NCI-H2107 treated with DMSO at 0.1 percent for 48 hours (cell line): ENCODE measurements around the gene SERPINA6.
"Not testable (repeated sequence)": the region's sequence is repeated elsewhere in the genome, so short reads cannot be mapped to it uniquely, and the experiment has no call there.

Experiments used
- DNase-seq: peaks from one replicate; lab custom pipeline; 2025; ENCODE audit not compliant: unreplicated experiment; lab: John Stamatoyannopoulos, UW

Gene SERPINA6

GRCh38 chr14:94330432-94330831 lies 7.3 kb upstream of the SERPINA6 start:
- DNase-seq, result no peak

- DNase-seq, result no peak
Measured at GRCh38 chr14:94329857-94330256, 6.7 kb upstream of the SERPINA6 start.

- no peak for DNase-seq
Measured at GRCh38 chr14:94328196-94328595, 5.1 kb upstream of the SERPINA6 start.

- DNase-seq, result no peak
Measured at GRCh38 chr14:94321421-94322271, 1.5 kb downstream of the SERPINA6 start.

- DNase-seq, result no peak
Measured at GRCh38 chr14:94320243-94320642, 2.9 kb downstream of the SERPINA6 start.

DNA sequence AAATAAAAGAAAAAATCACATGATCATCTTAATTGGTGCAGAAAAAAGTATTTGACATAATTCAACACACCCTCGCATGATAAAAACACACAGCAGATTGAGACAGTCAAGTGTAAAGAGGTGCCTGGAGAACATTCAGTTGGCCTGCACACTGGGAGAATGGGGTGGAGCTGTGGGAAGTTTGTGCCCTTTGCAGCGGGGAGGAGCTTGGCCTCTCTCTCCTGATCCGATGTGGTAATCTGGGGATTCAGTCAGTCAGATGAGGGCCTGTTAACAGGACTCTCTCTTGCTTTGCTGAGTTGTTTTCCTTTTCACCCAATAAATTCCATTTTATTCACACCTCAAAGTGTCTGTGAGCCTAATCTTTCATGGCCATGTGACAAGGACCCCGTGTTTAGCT lies 5.9 kb downstream of the SERPINA6 start:
- no peak for DNase-seq

- no peak for DNase-seq
Measured at GRCh38 chr14:94316692-94317091, 6.4 kb downstream of the SERPINA6 start.

DNA sequence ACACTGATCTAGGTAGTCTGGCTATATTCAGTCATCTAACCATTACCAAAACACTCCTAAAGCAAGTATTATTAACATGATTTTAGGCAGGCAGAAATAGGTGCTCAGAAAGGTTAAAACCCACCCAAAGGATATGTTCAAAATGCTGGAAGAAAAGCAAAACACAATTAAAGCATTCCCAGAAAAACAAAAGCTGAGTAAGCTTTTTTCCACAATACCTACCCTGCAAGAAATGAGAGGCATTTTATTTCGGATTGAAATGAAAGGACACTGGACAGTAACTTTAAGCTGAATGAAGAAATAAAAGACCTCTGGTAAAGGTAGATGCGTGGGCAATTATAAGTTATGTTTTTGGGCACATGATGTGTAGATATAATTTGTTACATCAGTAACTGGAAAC lies 8.2 kb downstream of the SERPINA6 start:
- no peak for DNase-seq

- no peak for DNase-seq
Measured at GRCh38 chr14:94313991-94314655, 9.0 kb downstream of the SERPINA6 start.

DNA sequence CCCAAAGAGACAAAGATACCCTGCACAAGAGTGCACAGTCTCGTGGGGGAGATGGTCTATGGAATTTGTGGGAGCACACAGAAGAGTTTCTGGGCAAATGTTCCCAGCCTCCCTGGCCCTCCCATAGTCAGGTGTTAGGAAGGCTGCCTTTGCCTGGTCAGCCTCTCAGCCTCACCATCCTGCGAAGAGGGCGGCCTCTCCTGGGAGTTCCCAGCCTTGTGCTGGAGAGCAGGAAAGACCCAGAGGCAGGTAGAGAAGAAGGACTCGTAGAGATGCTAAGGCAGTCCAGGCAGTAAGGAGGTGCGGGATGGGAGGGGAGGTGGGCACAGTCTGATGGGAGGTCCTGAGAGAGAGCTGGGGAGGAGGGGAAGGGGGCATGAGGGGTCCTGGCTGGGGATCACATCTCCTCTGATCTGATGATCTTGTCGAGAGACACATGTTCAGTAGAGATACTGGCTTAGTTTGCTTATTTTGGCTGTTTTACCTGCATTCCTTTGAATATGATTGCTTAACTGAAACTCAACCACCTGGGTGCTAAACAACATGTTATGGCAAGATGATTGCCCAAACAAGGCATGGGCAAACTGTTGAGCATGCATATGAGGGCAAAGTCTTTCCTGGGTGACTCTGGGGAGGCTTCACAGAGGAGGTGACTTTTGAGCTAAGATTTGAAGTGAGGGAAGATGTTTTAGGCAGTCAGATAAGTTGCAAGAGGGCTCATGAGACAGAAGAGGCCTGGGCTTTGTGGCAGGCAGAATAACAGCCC lies 10.5 kb downstream of the SERPINA6 start:
- DNase-seq, result no peak

- DNase-seq, result no peak
Measured at GRCh38 chr14:94310248-94310647, 12.9 kb downstream of the SERPINA6 start.

- DNase-seq, result no peak
Measured at GRCh38 chr14:94309721-94310120, 13.4 kb downstream of the SERPINA6 start.

GRCh38 chr14:94307410-94307992 lies 15.6 kb downstream of the SERPINA6 start:
- DNase-seq, result no peak

- no peak for DNase-seq
Measured at GRCh38 chr14:94306047-94306978, 16.8 kb downstream of the SERPINA6 start.

DNA sequence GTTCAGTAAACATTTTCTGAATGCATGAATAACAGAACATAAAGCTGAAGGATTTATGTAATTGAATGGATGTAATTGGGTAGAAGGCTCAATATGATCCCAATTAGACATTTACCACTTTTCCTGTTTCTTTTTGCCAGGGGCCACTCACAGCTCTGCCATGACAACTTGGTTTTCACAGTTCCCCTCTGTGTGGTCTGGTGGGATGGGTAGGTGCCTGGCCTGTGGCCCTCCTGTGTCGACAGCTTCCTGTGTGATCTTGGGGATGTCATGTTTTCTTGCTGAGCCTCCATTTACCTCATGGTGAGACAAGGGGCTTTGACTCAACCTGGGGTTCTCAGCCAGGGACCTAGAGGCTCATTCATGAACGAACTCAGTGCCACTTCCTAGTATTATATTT lies 17.5 kb downstream of the SERPINA6 start:
- DNase-seq, result no peak

GRCh38 chr14:94304243-94304642 lies 18.9 kb downstream of the SERPINA6 start:
- no peak for DNase-seq

GRCh38 chr14:94303111-94303510 lies 20.0 kb downstream of the SERPINA6 start:
- no peak for DNase-seq

DNA sequence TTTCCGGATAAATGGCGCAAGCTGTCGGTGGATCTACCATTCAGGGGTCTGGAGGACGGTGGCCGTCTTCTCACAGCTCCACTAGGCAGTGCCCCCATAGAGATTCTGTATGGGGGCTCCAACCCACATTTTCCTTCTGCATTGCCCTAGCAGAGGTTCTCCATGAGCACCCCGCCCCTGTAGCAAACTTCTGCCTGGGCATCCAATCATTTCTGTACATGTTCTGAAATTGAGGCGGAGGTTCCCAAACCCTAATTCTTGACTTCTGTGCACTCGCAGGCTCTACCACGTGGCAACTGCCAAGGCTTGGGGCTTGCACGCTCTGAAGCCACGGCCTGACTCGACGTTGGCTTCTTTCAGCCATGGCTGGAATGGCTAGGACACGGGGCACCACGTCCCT lies 25.0 kb downstream of the SERPINA6 start:
- DNase-seq, result no peak

DNA sequence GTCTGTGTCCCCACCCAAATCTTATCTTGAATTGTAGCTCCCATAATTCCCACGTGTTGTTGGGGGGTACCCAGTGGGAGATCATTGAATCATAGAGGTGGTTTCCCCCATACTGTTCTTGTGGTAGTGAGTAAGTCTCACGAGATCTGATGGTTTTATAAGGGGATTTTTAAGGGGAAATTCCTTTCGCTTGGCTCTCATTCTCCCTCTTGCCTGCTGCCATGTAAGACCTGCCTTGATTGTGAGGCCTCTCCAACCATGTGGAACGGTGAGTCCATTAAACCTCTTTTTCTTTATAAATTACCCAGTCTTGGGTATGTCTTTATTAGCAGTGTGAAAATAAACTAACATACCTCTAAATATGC lies 27.0 kb downstream of the SERPINA6 start:
- not testable (repeated sequence) for DNase-seq
